A549 treated with AZD9567 at 1 μM for 4 hours (cell line): ENCODE data around the gene SNX2. TPM values are rescaled to one million over a fixed set of nuclear protein-coding genes. Genes with fewer than 3 reads are reported as not detected.

Experiments used
- total RNA-seq: library from RNA; stranded (reverse); fragments of 200-300 nt; extraction: Qiagen RNA extraction; gene quantifications from 5 replicates; pipeline ENCODE4 v1.2.3, GENCODE V29; 2022; ENCODE audit not compliant: insufficient read depth

Gene SNX2
- total RNA-seq = 36.9 to 63.3 TPM (median 39.8 TPM) in 5 replicates

DNA sequence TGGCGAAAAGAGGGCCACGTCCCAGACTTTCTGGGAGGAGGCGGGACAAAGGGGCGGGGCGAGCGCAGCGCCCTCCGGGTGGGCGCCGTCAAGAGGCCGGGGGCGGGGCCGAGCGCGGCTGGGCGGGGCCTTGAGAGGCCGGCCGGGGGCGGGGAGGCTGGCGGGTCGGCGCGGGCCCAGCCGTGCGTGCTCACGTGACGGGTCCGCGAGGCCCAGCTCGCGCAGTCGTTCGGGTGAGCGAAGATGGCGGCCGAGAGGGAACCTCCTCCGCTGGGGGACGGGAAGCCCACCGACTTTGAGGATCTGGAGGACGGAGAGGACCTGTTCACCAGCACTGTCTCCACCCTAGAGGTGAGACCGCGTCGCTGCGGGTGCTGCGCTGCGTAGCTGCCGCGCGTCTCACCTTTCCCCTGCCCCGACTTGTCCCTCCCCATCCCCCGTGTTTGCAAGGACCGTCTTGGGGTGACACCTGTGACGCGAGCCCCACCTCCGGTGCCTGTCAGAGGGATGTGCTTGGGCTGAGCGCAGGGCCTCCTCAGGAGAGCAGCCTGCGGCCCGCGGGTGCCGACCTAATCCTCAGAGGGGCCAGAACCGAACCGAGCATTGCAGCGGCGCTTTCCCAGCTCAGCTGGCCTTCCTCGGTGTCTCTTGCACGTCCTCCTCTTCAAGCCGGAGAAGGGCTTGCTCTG is at the start of gene SNX2:
TSS of gene SNX2 (plus strand) at position 220 of the 689 bp plus-strand sequence. CDS start at position 244, 24 bp downstream.

GRCh38 chr5:122845229-122846050 is 70.6 kb downstream of the SNX2 start, which contains the start of gene SNX24:
TSS of gene SNX24 (plus strand) at chr5:122845613. CDS start at chr5:122845634, 21 bp downstream.

Other genes starting within 250 kb of the SNX2 start
- gene SNX24, start 70.5 kb downstream of the SNX2 start, total RNA-seq = 20.1 to 32.4 TPM (median 24.0 TPM) in 5 replicates